GM12878 (cell line): Measurements from ENCODE around the gene SACS. TPM values are rescaled to one million over a fixed set of nuclear protein-coding genes. Genes with fewer than 3 reads are reported as not detected.

Experiments used
- BCLAF1 ChIP-seq: fragments of 450-650 bp; IDR thresholded peaks from 2 replicates; pipeline ENCODE4 v1.6.1; 2017; ENCODE audit warnings: antibody characterized with exemption, mild to moderate bottlenecking, moderate library complexity
- BHLHE40 ChIP-seq, 2 experiments: fragments of 450-650 bp in 1 of 2; IDR thresholded peaks; 2 replicates each; pipeline ENCODE4 v1.6.1; 2011 to 2017; ENCODE audit warnings: low read depth in 2 of 2, borderline replicate concordance in 1 of 2, improper control_type of control experiment in 1 of 2, low read length in 1 of 2, mild to moderate bottlenecking in 1 of 2
- MEF2A ChIP-seq: IDR thresholded peaks from 2 replicates; pipeline ENCODE4 v1.6.1; 2011; ENCODE audit warnings: low read depth, mild to moderate bottlenecking, low read length, moderate library complexity; ENCODE audit not compliant: insufficient read depth
- MXI1 ChIP-seq: fragments of 150-350 bp; IDR thresholded peaks from 2 replicates; pipeline ENCODE4 v1.6.1; 2011; ENCODE audit warnings: low read depth, mild to moderate bottlenecking, inconsistent platforms, low read length, improper control_type of control experiment
- MYB ChIP-seq: fragments of 150-350 bp; IDR thresholded peaks from 2 replicates; pipeline ENCODE4 v1.6.1; 2014; ENCODE audit warnings: mild to moderate bottlenecking, low read depth, low read length, borderline replicate concordance
- REST ChIP-seq: IDR thresholded peaks from 2 replicates; pipeline ENCODE4 v1.6.1; 2012; ENCODE audit warnings: mild to moderate bottlenecking, low read depth, low read length
- TCF12 ChIP-seq: IDR thresholded peaks from 2 replicates; pipeline ENCODE4 v1.6.1; 2011; ENCODE audit warnings: low read depth, mild to moderate bottlenecking, low read length
- USF2 ChIP-seq: IDR thresholded peaks from 2 replicates; pipeline ENCODE4 v1.6.1; 2011; ENCODE audit warnings: low read depth, low read length, improper control_type of control experiment, borderline replicate concordance
- YBX1 ChIP-seq: fragments of 450-650 bp; IDR thresholded peaks from 2 replicates; pipeline ENCODE4 v1.6.1; 2016; ENCODE audit warnings: antibody characterized with exemption
- ZNF592 ChIP-seq: fragments of 450-650 bp; IDR thresholded peaks from 2 replicates; pipeline ENCODE4 v1.6.1; 2017; ENCODE audit warnings: mild to moderate bottlenecking, moderate library complexity
- ZZZ3 ChIP-seq: IDR thresholded peaks from 2 replicates; pipeline ENCODE4 v1.6.1; 2011; ENCODE audit warnings: low read depth; ENCODE audit not compliant: control insufficient read depth, insufficient read length
- polyA plus RNA-seq, 11 experiments: library from polyadenylated mRNA; depleted of rRNA in 4 of 11; unstranded in 6 of 11; stranded (reverse) in 5 of 11; fragments of >200 nt; fragmentation: Nextera tagmentation in 4 of 11; fragmentation: Illumina TruSeq in 1 of 11; extraction: Ambion mirVana in 4 of 11; extraction: Trizol in 1 of 11; gene quantifications; 1 replicate in 1 of 11; 2 replicates in 10 of 11; pipeline versions ENCODE4 v1.2.1 to v1.2.3, GENCODE V29; 2011 to 2016; ENCODE audit warnings: inconsistent platforms in 2 of 11, missing spikeins in 2 of 11, low read depth in 1 of 11
- total RNA-seq, 4 experiments: library from RNA; depleted of rRNA in 3 of 4; stranded (reverse); fragments of >200 nt in 3 of 4; fragmentation: Illumina TruSeq in 1 of 4; extraction: Trizol in 1 of 4; gene quantifications; 2 replicates each; pipeline versions ENCODE4 v1.2.1 to v1.2.3, GENCODE V29; 2013 to 2021
- TF ChIP-seq, protein P1 (sequence below): fragments of 450-650 bp; conservative IDR thresholded peaks from 2 replicates; pipeline ENCODE4 v1.6.1; 2017; ENCODE audit warnings: mild to moderate bottlenecking, moderate library complexity

The SACS gene
- total and polyA plus RNA-seq, 10 of the 15 experiments (the other 5 are each of a cell fraction or from before 2014, with no cell fraction given), result 9.9 to 74.9 (median 22.1) TPM

DNA sequence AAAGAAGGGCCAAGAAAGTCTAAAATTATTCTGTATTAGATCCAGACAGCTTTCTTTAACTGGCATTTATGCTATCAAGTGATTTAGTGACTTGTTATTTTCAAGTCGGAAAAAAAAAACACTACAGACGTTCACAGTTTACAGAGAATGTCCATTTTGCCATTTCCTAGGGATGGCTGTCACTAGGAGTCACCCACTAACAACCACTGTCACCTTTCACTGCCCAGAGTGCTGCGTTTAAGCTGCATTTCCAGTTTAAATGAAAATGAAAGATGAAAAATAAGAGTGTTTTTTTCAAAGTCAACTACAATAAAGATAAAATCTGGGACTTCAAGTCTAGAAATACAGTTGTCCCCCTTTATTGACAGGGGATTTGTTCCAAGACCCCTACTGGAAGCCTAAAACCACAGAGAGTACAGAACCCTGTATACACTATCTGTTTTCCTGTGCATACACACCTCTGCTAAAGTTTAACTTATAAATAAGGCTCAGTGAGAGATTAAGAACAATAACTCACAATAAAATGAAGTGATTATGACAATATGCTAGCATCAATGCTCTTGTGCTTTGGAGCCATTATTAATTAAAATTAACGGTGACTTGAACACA is 112.5 kb downstream of the SACS start (continued):
- TF ChIP-seq, protein P1, sequence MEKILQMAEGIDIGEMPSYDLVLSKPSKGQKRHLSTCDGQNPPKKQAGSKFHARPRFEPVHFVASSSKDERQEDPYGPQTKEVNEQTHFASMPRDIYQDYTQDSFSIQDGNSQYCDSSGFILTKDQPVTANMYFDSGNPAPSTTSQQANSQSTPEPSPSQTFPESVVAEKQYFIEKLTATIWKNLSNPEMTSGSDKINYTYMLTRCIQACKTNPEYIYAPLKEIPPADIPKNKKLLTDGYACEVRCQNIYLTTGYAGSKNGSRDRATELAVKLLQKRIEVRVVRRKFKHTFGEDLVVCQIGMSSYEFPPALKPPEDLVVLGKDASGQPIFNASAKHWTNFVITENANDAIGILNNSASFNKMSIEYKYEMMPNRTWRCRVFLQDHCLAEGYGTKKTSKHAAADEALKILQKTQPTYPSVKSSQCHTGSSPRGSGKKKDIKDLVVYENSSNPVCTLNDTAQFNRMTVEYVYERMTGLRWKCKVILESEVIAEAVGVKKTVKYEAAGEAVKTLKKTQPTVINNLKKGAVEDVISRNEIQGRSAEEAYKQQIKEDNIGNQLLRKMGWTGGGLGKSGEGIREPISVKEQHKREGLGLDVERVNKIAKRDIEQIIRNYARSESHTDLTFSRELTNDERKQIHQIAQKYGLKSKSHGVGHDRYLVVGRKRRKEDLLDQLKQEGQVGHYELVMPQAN, result no peak
- no peak for TF ChIP-seq ZNF592
- TF ChIP-seq BCLAF1, result no peak
- no peak for TF ChIP-seq MEF2A
- no peak for TF ChIP-seq YBX1
- no peak for TF ChIP-seq MYB
- TF ChIP-seq MXI1, result no peak
- no peak for TF ChIP-seq TCF12
- TF ChIP-seq BHLHE40 (IDR thresholded peaks at IDR 0.05; ENCODE audit: borderline replicate concordance in 1 of 2, low read depth in 2 of 2, low read length in 1 of 2), result no peak
- no peak for TF ChIP-seq REST
- TF ChIP-seq USF2, result no peak
- TF ChIP-seq ZZZ3, result no peak
